Tibial nerve (tissue), 3 donors: ENCODE data around the gene VPS13D.

ENCODE experiments used
- CTCF ChIP-seq, 5 experiments: fragments of 200-600 bp in 3 of 5; fragments of 450-650 bp in 2 of 5; sonication (generic) in 3 of 5; IDR thresholded peaks; one replicate each; pipeline ENCODE4 v1.5.1; 2016 to 2019; ENCODE audit warnings: antibody characterized with exemption in 5 of 5, mild to moderate bottlenecking in 3 of 5, moderate library complexity in 2 of 5
- POLR2A ChIP-seq, 2 donors: fragments of 450-650 bp; IDR thresholded peaks; one replicate each; pipeline ENCODE4 v1.6.1; 2017; ENCODE audit warnings: antibody characterized with exemption in 2 of 2, mild to moderate bottlenecking in 2 of 2, moderate library complexity in 2 of 2

- TF ChIP-seq CTCF (IDR thresholded peaks at IDR 0.05) (no peak), POLR2A (IDR thresholded peaks at IDR 0.05) (no peak)
Measured at GRCh38 chr1:12315146-12315545, 85.3 kb downstream of the VPS13D start.
